NCI-H1105 treated with DMSO at 0.1 percent for 48 hours (cell line): ENCODE results near the gene PTPRN2.

Experiments
- DNase-seq: peaks from one replicate; lab custom pipeline; 2025; lab: John Stamatoyannopoulos, UW

The PTPRN2 gene

GRCh38 chr7:157757776-157758467 is 829.7 kb downstream of the PTPRN2 start:
- no peak for DNase-seq

DNA sequence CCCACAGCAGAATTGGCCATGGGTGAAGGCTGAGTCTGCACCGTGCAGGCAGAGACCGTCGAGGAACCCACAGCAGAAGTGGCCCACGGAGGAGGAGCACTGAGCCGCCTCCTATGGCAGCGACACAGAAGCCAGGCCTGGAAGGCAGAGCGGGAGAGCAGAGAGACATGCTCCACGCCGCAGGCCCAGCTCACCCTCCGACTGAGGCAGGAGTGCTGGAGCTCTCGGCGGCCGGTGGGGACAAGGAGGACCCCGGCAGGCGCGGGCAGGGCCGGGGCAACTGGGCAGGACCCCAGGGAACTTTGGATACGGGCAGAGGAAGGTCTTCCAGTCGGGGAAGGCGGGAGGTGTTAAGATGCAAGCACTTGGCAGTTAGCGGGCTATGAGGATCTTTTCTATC is 830.4 kb downstream of the PTPRN2 start:
- no peak for DNase-seq

GRCh38 chr7:157755741-157756140 is 831.9 kb downstream of the PTPRN2 start:
- no peak for DNase-seq

GRCh38 chr7:157754416-157754790 is 833.2 kb downstream of the PTPRN2 start:
- DNase-seq: no peak

GRCh38 chr7:157753713-157754415 is 833.8 kb downstream of the PTPRN2 start:
- no peak for DNase-seq

GRCh38 chr7:157752832-157753291 is 834.8 kb downstream of the PTPRN2 start:
- DNase-seq: no peak

DNA sequence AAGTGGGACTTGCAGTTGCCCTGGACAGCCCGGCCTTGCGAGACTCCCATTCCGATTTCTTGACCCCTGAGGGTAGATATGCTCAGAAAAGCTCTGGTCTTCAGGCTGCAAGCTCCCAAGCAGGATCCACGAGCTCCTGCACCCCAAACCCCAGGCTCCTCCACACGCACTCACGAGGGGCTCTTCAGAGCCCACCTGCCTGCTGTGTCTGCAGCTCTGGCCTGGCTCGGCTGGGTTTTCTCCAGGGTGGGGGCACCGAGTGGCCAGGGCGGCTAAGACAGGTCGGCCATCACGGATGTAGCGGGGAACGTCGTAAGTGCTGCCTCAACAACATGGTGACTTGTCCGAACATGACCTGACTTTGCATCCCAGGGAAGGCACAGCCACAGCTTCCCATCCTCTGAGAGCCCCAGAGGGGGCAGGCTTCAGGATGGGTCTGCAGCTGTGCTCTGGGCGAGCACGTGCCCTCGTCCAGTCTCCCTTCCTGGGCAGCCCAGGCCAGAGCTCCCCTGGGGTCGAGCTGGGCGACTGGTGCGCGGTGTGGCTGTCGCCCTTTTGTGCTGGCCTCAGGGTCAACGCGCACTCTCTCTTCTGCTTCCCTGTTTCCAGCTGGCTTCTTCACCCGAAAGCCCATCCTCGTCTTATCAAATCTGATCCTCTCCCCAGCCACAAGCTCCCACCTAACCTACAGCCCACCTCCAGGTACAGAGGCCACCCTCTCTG is 835.5 kb downstream of the PTPRN2 start:
- DNase-seq: no peak

DNA sequence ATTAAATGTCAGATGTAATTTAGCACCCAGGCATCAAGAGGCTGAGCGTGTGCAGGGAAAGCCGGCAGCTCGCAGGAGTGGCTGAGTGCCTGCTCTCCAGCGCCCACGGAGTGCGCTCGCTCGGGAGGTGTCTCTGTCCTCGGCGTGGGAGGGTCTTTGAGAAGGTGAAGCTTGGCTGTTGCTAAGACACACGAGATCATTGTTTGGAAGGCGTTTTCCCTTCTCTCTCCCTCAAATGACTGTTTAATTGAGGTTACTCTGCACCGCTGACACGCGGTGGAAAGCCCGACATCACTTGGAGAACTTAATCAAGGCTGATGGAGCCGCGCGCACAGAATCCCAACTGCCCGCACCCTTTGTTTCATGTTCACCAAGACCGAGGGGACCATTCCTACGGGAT is 836.2 kb downstream of the PTPRN2 start:
- DNase-seq: no peak

DNA sequence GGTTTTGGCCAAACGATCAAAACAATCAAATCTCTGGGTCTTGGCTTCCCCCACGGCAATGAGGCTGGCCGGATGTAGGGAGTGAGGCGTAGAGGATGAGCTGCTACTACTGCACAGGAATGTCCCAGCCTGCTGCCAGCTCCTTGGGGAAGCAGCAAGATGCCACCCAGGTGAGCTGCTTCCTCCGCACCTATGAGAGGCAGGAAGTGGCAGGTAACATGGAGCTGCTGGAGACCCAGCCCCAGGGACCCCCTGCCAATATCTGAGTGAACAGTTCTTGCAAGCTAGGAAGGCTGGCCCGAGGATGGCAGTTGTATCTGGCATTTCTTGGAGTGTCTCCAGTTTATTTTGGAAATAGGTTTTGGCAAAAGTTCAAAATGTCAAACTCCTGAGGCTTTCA is 837.3 kb downstream of the PTPRN2 start:
- peak; percentile 4 for DNase-seq

DNA sequence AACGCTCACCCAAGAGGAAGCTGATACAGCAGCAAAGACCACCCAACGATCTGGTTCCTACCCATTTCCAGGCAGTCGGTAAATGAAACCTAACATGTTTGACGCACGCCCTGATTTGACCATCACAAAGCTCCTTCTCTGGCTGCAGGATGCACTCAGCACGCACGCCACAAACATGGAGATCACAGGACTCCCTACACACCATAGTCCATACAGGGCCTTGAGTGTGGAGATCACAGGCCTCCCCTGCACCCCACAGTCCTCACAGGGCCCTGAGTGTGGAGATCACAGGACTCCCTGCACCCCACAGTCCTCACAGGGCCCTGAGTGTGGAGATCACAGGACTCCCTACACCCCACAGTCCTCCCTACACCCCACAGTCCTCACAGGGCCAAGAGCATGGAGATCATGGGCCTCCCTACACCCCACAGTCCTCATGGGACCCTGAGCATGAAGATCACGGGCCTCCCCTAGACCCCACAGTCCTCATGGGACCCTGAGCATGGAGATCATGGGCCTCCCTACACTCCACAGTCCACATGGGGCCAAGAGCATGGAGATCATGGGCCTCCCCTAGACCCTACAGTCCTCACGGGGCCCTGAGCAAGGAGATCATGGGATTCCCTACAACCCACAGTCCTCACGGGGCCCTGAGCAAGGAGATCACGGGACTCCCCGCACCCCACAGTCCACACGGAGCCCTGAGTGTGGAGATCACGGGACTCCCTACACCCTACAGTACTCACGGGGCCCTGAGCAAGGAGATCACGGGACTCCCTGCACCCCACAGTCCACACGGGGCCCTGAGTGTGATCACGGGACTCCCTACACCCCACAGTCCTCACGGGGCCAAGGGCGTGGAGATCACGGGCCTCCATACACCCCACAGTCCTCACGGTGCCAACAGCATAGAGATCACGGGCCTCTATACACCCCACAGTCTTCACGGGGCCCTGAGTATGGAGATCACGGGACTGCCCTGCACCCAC is 841.6 kb downstream of the PTPRN2 start:
- no peak for DNase-seq

GRCh38 chr7:157744786-157745601 is 842.6 kb downstream of the PTPRN2 start:
- DNase-seq: no peak

GRCh38 chr7:157743781-157744525 is 843.7 kb downstream of the PTPRN2 start:
- DNase-seq: no peak

GRCh38 chr7:157740251-157740798 is 847.3 kb downstream of the PTPRN2 start:
- no peak for DNase-seq

GRCh38 chr7:157739650-157740049 is 848.0 kb downstream of the PTPRN2 start:
- DNase-seq: no peak

DNA sequence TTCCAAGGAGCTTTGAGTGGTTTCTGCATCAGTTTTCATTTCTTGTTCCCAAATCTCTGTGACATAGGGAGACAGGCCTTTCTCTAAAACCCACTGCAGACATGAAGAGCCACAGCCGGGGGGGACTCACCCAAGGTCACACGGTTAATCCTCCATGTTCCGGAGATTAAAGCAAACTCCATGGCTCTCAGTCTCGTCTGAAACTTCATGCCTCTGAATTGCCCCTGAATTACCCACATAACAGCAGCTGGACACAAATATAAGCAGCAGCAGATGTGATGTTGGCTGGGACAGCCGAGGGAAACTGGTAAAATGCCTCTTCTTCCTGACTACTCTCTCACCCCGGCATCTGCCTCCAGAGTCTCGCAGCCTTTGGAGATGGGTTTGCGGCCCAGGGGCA is 848.6 kb downstream of the PTPRN2 start:
- DNase-seq: no peak

- no peak for DNase-seq
These were observed 849.6 kb downstream of the PTPRN2 start for GRCh38 chr7:157738066-157738460.

GRCh38 chr7:157737151-157738065 is 850.2 kb downstream of the PTPRN2 start:
- no peak for DNase-seq

DNA sequence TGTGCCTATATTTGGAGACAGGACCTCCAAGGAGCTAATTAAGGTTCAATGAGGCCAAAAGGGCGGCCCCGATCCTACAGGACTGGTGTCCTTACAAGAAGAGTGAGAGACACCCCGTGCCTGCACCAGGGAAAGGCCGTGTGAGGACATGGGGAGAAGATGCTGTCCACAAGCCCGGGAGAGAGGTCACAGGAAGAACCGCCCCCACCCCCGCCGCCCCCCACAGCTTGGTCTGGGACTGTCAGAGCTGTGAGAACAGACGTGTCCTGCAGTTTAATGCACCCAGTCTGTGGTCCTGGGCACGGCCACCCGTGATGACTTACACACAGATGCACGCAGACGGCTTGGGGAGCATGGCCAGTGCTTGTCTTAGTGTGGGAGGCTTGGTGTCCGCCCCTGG is 851.3 kb downstream of the PTPRN2 start:
- DNase-seq: no peak

DNA sequence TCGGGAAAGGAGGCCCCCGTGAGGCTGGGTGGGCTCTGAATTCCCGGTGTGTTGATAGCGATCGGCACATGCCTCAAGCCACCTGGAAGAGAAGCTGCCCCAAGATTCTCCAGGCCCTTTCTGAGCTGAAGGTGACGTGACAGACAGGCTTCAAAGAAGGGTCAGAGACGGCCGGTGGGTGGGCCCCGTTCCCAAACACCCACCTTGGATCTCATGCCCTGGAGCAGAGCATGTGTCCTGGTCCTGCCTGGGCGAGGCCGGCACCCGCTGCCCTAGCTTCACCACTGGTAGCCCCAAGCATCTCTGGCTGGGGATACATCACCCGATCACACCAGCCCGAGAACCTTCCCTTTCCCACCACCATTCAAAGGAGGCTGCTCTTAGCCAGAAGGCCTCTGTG is 851.8 kb downstream of the PTPRN2 start:
- DNase-seq: no peak
